GM23338 (cell line): ENCODE results near the gene MAD1L1. TPM values are rescaled to one million over a fixed set of nuclear protein-coding genes. Genes with fewer than 3 reads are reported as not detected.

ENCODE experiments used
- ATAC-seq: fragments of 200-7000 bp; cut with Tn5 transposase; 3 replicates; pipeline ENCODE4 v1.9.1; 2020
- DNase-seq: peaks from one replicate; pipeline ENCODE4 v3.0.0-alpha.2; 2015; ENCODE audit warnings: low spot score
- H2AFZ ChIP-seq: fragments of 200-600 bp; sonication (generic); 2 replicates; pipeline ENCODE4 v1.8.0; 2016; ENCODE audit warnings: antibody characterized with exemption, mild to moderate bottlenecking, moderate library complexity
- H3F3A ChIP-seq: fragments of 200-600 bp; sonication (generic); replicated peaks from 2 replicates; pipeline ENCODE4 v1.8.0; 2017; ENCODE audit warnings: antibody characterized with exemption, mixed run types, low read depth
- H3K27ac ChIP-seq: fragments of 200-600 bp; sonication (generic); 2 replicates; pipeline ENCODE4 v1.6.1; 2016; ENCODE audit warnings: low read depth
- H3K27me3 ChIP-seq: fragments of 200-600 bp; sonication (generic); 2 replicates; pipeline ENCODE4 v1.8.0; 2016; ENCODE audit warnings: mild to moderate bottlenecking, mixed run types, moderate library complexity; ENCODE audit not compliant: insufficient read depth
- H3K36me3 ChIP-seq: fragments of 200-600 bp; sonication (generic); 2 replicates; pipeline ENCODE4 v1.8.0; 2016; ENCODE audit warnings: mild to moderate bottlenecking; ENCODE audit not compliant: insufficient read depth
- H3K4me1 ChIP-seq: fragments of 200-600 bp; sonication (generic); 2 replicates; pipeline ENCODE4 v1.8.0; 2016; ENCODE audit warnings: mild to moderate bottlenecking, moderate library complexity; ENCODE audit not compliant: insufficient read depth
- H3K4me2 ChIP-seq: fragments of 200-600 bp; sonication (generic); 2 replicates; pipeline ENCODE4 v1.7.1; 2017; ENCODE audit warnings: mixed run types
- H3K4me3 ChIP-seq: fragments of 200-600 bp; sonication (generic); 2 replicates; pipeline ENCODE4 v1.6.1; 2016; ENCODE audit warnings: mixed run types
- H3K79me2 ChIP-seq: fragments of 200-600 bp; sonication (generic); replicated peaks from 2 replicates; pipeline ENCODE4 v1.8.0; 2017; ENCODE audit warnings: mild to moderate bottlenecking; ENCODE audit not compliant: insufficient read depth
- H3K9me2 ChIP-seq: fragments of 200-600 bp; sonication (generic); 2 replicates; pipeline ENCODE4 v1.8.0; 2017; ENCODE audit not compliant: insufficient read depth
- H4K20me1 ChIP-seq: fragments of 200-600 bp; sonication (generic); replicated peaks from 2 replicates; pipeline ENCODE4 v1.8.0; 2017; ENCODE audit warnings: mild to moderate bottlenecking; ENCODE audit not compliant: insufficient read depth
- H3K27ac Mint-ChIP-seq: 2 replicates; pipeline ENCODE4 v1.8.0; 2020; ENCODE audit warnings: inconsistent platforms, mild to moderate bottlenecking, moderate library complexity, mixed read lengths
- H3K27me3 Mint-ChIP-seq: 3 replicates; pipeline ENCODE4 v1.8.0; 2022; ENCODE audit warnings: low read depth, mild to moderate bottlenecking, moderate library complexity, mixed read lengths, inconsistent platforms; ENCODE audit not compliant: insufficient read depth, poor library complexity
- H3K36me3 Mint-ChIP-seq: 3 replicates; pipeline ENCODE4 v1.8.0; 2021; ENCODE audit warnings: low read depth, mild to moderate bottlenecking, inconsistent platforms, moderate library complexity, mixed read lengths
- H3K4me1 Mint-ChIP-seq: 3 replicates; pipeline ENCODE4 v1.8.0; 2020; ENCODE audit warnings: mild to moderate bottlenecking, inconsistent platforms, mixed read lengths
- H3K4me3 Mint-ChIP-seq: 3 replicates; pipeline ENCODE4 v1.8.0; 2021; ENCODE audit warnings: moderate library complexity, mild to moderate bottlenecking, inconsistent platforms, mixed read lengths
- H3K9me3 Mint-ChIP-seq: 3 replicates; pipeline ENCODE4 v1.8.0; 2020; ENCODE audit warnings: moderate library complexity, mild to moderate bottlenecking, inconsistent platforms, mixed read lengths
- CREB1 ChIP-seq: fragments of 250-450 bp; sonication (Bioruptor Pico); IDR thresholded peaks from 2 replicates; pipeline ENCODE4 v1.5.0; 2020; ENCODE audit warnings: low read depth, mild to moderate bottlenecking, moderate library complexity
- CTCF ChIP-seq, 2 experiments: fragments of 200-600 bp in 1 of 2; sonication (generic) in 1 of 2; conservative IDR thresholded peaks; 2 replicates each; pipeline versions ENCODE4 v1.5.1 to v1.6.1; 2016 to 2017; ENCODE audit warnings: antibody characterized with exemption in 2 of 2, low read depth in 2 of 2, mild to moderate bottlenecking in 2 of 2, moderate library complexity in 1 of 2
- STAT1 ChIP-seq: IDR thresholded peaks from one replicate; pipeline ENCODE4 v1.6.1; 2016; ENCODE audit warnings: antibody characterized with exemption; ENCODE audit not compliant: unreplicated experiment
- ZNF114 ChIP-seq: fragments of 250-450 bp; sonication (Bioruptor Pico); IDR thresholded peaks from 2 replicates; pipeline ENCODE4 v1.5.0; 2020; ENCODE audit warnings: mild to moderate bottlenecking, moderate library complexity
- ZNF331 ChIP-seq: fragments of 250-450 bp; sonication (Bioruptor Pico); IDR thresholded peaks from 2 replicates; pipeline ENCODE4 v1.5.0; 2020; ENCODE audit warnings: low read depth, mild to moderate bottlenecking, moderate library complexity
- ZNF462 ChIP-seq: fragments of 250-450 bp; sonication (Bioruptor Pico); IDR thresholded peaks from 2 replicates; pipeline ENCODE4 v1.5.0; 2020; ENCODE audit warnings: mild to moderate bottlenecking, moderate library complexity
- polyA plus RNA-seq: library from polyadenylated mRNA; unstranded; fragments of >200 nt; fragmentation: Nextera tagmentation; extraction: Ambion mirVana; gene quantifications from 2 replicates; pipeline ENCODE4 v1.2.1, GENCODE V29; 2016
- total RNA-seq: library from RNA; depleted of rRNA; stranded (reverse); fragments of >200 nt; shearing (Covaris generic); gene quantifications from 2 replicates; pipeline ENCODE4 v1.2.3, GENCODE V29; 2014

MAD1L1 gene
- total and polyA plus RNA-seq, 2 experiments from 2014 or later: 40.3 to 59.3 TPM

- Histone ChIP-seq H3K4me1 (no peaks in the 10 kb centered on the region), H3K79me2 (no peaks in the 10 kb centered on the region), H4K20me1 (no peaks in the 10 kb centered on the region), H3K9me2 (no peaks in the 10 kb centered on the region), H3K36me3 (no peaks in the 10 kb centered on the region), H3F3A (no peaks in the 10 kb centered on the region), H3K4me2 (no peak overlapping the region), H2AFZ (no peak overlapping the region), H3K4me3 (no peak overlapping the region), H3K27me3 (no peaks in the 10 kb centered on the region), H3K27ac (no peak overlapping the region)
- Mint-ChIP-seq H3K9me3 (no peaks in the 10 kb centered on the region), H3K36me3 (no peaks in the 10 kb centered on the region; the same call in 2 of the 3 replicates), H3K27me3 (peaks cover 10% of the 10 kb centered on the region), H3K4me3 (no peak overlapping the region), H3K4me1 (no peaks in the 10 kb centered on the region), H3K27ac (no peak overlapping the region)
- ATAC-seq (peak; percentile 57), DNase-seq (no peak)
- TF ChIP-seq STAT1 (no peak), CTCF (conservative IDR thresholded peaks at IDR 0.05; ENCODE audit: low read depth in 2 of 2) (peak in 1 of 2 experiments; percentile 29; a peak in 2 of 4 replicates)
Measured at GRCh38 chr7:2123360-2123759, 109.4 kb downstream of the MAD1L1 start.

- no peak overlapping the region for H3K4me2 ChIP-seq
- no peaks in the 10 kb centered on the region for H3K4me1 ChIP-seq
- no peak overlapping the region for H3K27ac Mint-ChIP-seq
- H2AFZ ChIP-seq: no peak overlapping the region
- H3K4me1 Mint-ChIP-seq: no peaks in the 10 kb centered on the region
- no peaks in the 10 kb centered on the region for H3K79me2 ChIP-seq
- peaks cover 9% of the 10 kb centered on the region for H3K27me3 Mint-ChIP-seq
- no peaks in the 10 kb centered on the region for H3F3A ChIP-seq
- no peaks in the 10 kb centered on the region for H3K27me3 ChIP-seq
- no peaks in the 10 kb centered on the region for H3K9me3 Mint-ChIP-seq
- no peak for TF ChIP-seq CREB1 (CRISPR knock-in tag)
- TF ChIP-seq ZNF114 (CRISPR knock-in tag): no peak
- TF ChIP-seq STAT1: no peak
- TF ChIP-seq ZNF331 (CRISPR knock-in tag): no peak
- no peak for TF ChIP-seq ZNF462
- ATAC-seq (no peak), DNase-seq (no peak)
- no peaks in the 10 kb centered on the region; the same call in 2 of the 3 replicates for H3K36me3 Mint-ChIP-seq
- H3K4me3 ChIP-seq: no peak overlapping the region
- H3K36me3 ChIP-seq: no peaks in the 10 kb centered on the region
- no peaks in the 10 kb centered on the region for H4K20me1 ChIP-seq
- H3K4me3 Mint-ChIP-seq: no peak overlapping the region
- H3K9me2 ChIP-seq: no peaks in the 10 kb centered on the region
- H3K27ac ChIP-seq: no peak overlapping the region
Measured at GRCh38 chr7:2122651-2123050, 110.1 kb downstream of the MAD1L1 start.
